Liver (tissue), 9 donors: ENCODE measurements around the gene NOTCH4. TPM values are rescaled to one million over a fixed set of nuclear protein-coding genes. Genes with fewer than 3 reads are reported as not detected.
"Not testable (repeated sequence)": the region's sequence is repeated elsewhere in the genome, so short reads cannot be mapped to it uniquely, and the experiment has no call there.

Experiments used
- DNase-seq: peaks from one replicate; pipeline ENCODE4 v3.0.0-alpha.2; 2017; ENCODE audit warnings: low spot score
- H3K27ac ChIP-seq, 2 donors: one replicate each; pipeline ENCODE4 v1.7.0; 2013; ENCODE audit warnings: inconsistent platforms in 2 of 2, low read length in 2 of 2, control low read depth in 1 of 2, low read depth in 1 of 2, mild to moderate bottlenecking in 1 of 2
- H3K27me3 ChIP-seq, 4 donors: one replicate each; pipeline versions ENCODE4 v1.6.1 to v1.7.0; 2013; ENCODE audit warnings: low read length in 3 of 4, inconsistent platforms in 1 of 4, mild to moderate bottlenecking in 1 of 4, moderate library complexity in 1 of 4; ENCODE audit not compliant: control insufficient read depth in 4 of 4, insufficient read depth in 4 of 4
- H3K36me3 ChIP-seq, 4 donors: one replicate each; pipeline versions ENCODE4 v1.6.1 to v1.7.0; 2013; ENCODE audit warnings: low read length in 3 of 4, mild to moderate bottlenecking in 3 of 4, low read depth in 1 of 4, moderate library complexity in 1 of 4; ENCODE audit not compliant: control insufficient read depth in 4 of 4, insufficient read depth in 3 of 4
- H3K4me1 ChIP-seq, 4 donors: one replicate each; pipeline versions ENCODE4 v1.6.1 to v1.7.0; 2013; ENCODE audit warnings: low read length in 3 of 4, mild to moderate bottlenecking in 3 of 4, moderate library complexity in 1 of 4; ENCODE audit not compliant: control insufficient read depth in 4 of 4, insufficient read depth in 4 of 4
- H3K4me3 ChIP-seq, 3 donors: one replicate each; pipeline versions ENCODE4 v1.6.1 to v1.7.0; 2013; ENCODE audit warnings: low read length in 3 of 3, control low read depth in 1 of 3, low read depth in 1 of 3, mild to moderate bottlenecking in 1 of 3
- H3K9ac ChIP-seq, 2 donors: one replicate each; pipeline ENCODE4 v1.7.0; 2013; ENCODE audit warnings: low read length in 2 of 2, mild to moderate bottlenecking in 2 of 2, moderate library complexity in 2 of 2, control low read depth in 1 of 2, low read depth in 1 of 2
- H3K9me3 ChIP-seq, 4 donors: one replicate each; pipeline versions ENCODE4 v1.6.1 to v1.7.0; 2013; ENCODE audit warnings: low read length in 3 of 4; ENCODE audit not compliant: control insufficient read depth in 4 of 4
- ATF3 ChIP-seq: IDR thresholded peaks from 2 replicates; pipeline ENCODE4 v1.6.1; 2016; ENCODE audit warnings: antibody characterized with exemption
- CTCF ChIP-seq: fragments of 150-350 bp; IDR thresholded peaks from 2 replicates; pipeline ENCODE4 v1.5.1; 2017; ENCODE audit warnings: improper control_type of control experiment, low read depth, low read length; ENCODE audit not compliant: missing input control
- EGR1 ChIP-seq, 2 donors: IDR thresholded peaks; 2 replicates each; pipeline ENCODE4 v1.6.1; 2016 to 2018; ENCODE audit warnings: antibody characterized with exemption in 2 of 2, low read depth in 2 of 2
- FOXA1 ChIP-seq: IDR thresholded peaks from 2 replicates; pipeline ENCODE4 v1.6.1; 2016; ENCODE audit warnings: antibody characterized with exemption
- FOXA2 ChIP-seq: IDR thresholded peaks from 2 replicates; pipeline ENCODE4 v1.6.1; 2016; ENCODE audit warnings: antibody characterized with exemption
- HNF4G ChIP-seq: IDR thresholded peaks from 2 replicates; pipeline ENCODE4 v1.6.1; 2016; ENCODE audit warnings: antibody characterized with exemption
- JUND ChIP-seq, 2 donors: IDR thresholded peaks; 2 replicates each; pipeline ENCODE4 v1.6.1; 2016; ENCODE audit warnings: antibody characterized with exemption in 2 of 2
- MAX ChIP-seq: IDR thresholded peaks from 2 replicates; pipeline ENCODE4 v1.6.1; 2016; ENCODE audit warnings: antibody characterized with exemption
- NR2F2 ChIP-seq: IDR thresholded peaks from 2 replicates; pipeline ENCODE4 v1.6.1; 2016; ENCODE audit warnings: antibody characterized with exemption
- RAD21 ChIP-seq, 2 donors: IDR thresholded peaks; 2 replicates each; pipeline ENCODE4 v1.6.1; 2016; ENCODE audit warnings: antibody characterized with exemption in 2 of 2, mild to moderate bottlenecking in 2 of 2
- REST ChIP-seq: IDR thresholded peaks from 2 replicates; pipeline ENCODE4 v1.6.1; 2016; ENCODE audit warnings: antibody characterized with exemption, mild to moderate bottlenecking
- RXRA ChIP-seq, 2 donors: IDR thresholded peaks; 2 replicates each; pipeline ENCODE4 v1.6.1; 2017 to 2018; ENCODE audit warnings: antibody characterized with exemption in 2 of 2, mild to moderate bottlenecking in 1 of 2
- SP1 ChIP-seq: IDR thresholded peaks from 2 replicates; pipeline ENCODE4 v1.6.1; 2018; ENCODE audit warnings: antibody characterized with exemption, mild to moderate bottlenecking
- TAF1 ChIP-seq: conservative IDR thresholded peaks from 2 replicates; pipeline ENCODE4 v1.6.1; 2016; ENCODE audit warnings: antibody characterized with exemption, mild to moderate bottlenecking
- YY1 ChIP-seq: IDR thresholded peaks from 2 replicates; pipeline ENCODE4 v1.6.1; 2016; ENCODE audit warnings: antibody characterized with exemption, mild to moderate bottlenecking
- ZBTB33 ChIP-seq: IDR thresholded peaks from 2 replicates; pipeline ENCODE4 v1.6.1; 2016; ENCODE audit warnings: antibody characterized with exemption
- whole genome bisulfite sequencing: extraction: QIAGEN DNeasy Blood & Tissue Kit; methylation state at CpG from one replicate; pipeline ENCODE4 v1.1.7; 2013; 5-methylcytosine and 5-hydroxymethylcytosine counted together
- polyA plus RNA-seq, 2 donors: library from polyadenylated mRNA; stranded (reverse) in 1 of 2; unstranded in 1 of 2; fragments of 200-250 nt in 1 of 2; fragments of >200 nt in 1 of 2; fragmentation: Nextera tagmentation in 1 of 2; extraction: Ambion mirVana in 1 of 2; gene quantifications; one replicate each; pipeline versions ENCODE4 v1.2.1 to v1.2.3, GENCODE V29; 2013 to 2015
- total RNA-seq, 2 donors: library from RNA; depleted of rRNA; stranded (reverse); fragments of >200 nt; gene quantifications; one replicate each; pipeline ENCODE4 v1.2.3, GENCODE V29; 2014
- donor health status: healthy.
- donor health status: healthy.
- donor health status: healthy.
- donor health status: healthy.
- donor health status: healthy.

Gene NOTCH4
- total and polyA plus RNA-seq, 4 donors, result 2.6 to 15.1 (median 8.8) TPM

GRCh38 chr6:32267035-32267434, 43.2 kb upstream of the NOTCH4 start (continued):
- no peak for TF ChIP-seq REST
- no peak for TF ChIP-seq HNF4G
- no peak for TF ChIP-seq ATF3
- no peak for TF ChIP-seq MAX

- 94% methylated on average over 4 of the region's 4 CpGs for WGBS
- H3K9me3 ChIP-seq, DNase-seq, H3K9ac ChIP-seq, H3K27ac ChIP-seq, H3K36me3 ChIP-seq, H3K4me3 ChIP-seq, H3K27me3 ChIP-seq, H3K4me1 ChIP-seq: not testable (repeated sequence)
These were observed 33.4 kb upstream of the NOTCH4 start for GRCh38 chr6:32257262-32257661.

GRCh38 chr6:32255199-32256153, 31.6 kb upstream of the NOTCH4 start:
- Histone ChIP-seq H3K27ac (peak overlapping the region; percentile 38 to 64), H3K36me3 (no peaks in the 10 kb centered on the region), H3K4me1 (no peaks in the 10 kb centered on the region), H3K9ac (no peak overlapping the region), H3K4me3 (no peak overlapping the region), H3K27me3 (peaks cover 0 to 9% (median 3%) of the 10 kb centered on the region in 4 donors), H3K9me3 (no peaks in the 10 kb centered on the region)
- 18% methylated on average over 30 of the region's 30 CpGs for WGBS
- peak; percentile 57 for DNase-seq
- TF ChIP-seq YY1 (no peak), EGR1 (IDR thresholded peaks at IDR 0.05; ENCODE audit: low read depth in 2 of 2) (no peak), HNF4G (no peak), SP1 (no peak), NR2F2 (no peak), REST (no peak), FOXA1 (no peak), RXRA (IDR thresholded peaks at IDR 0.05) (no peak), ATF3 (no peak), JUND (IDR thresholded peaks at IDR 0.05) (peak; percentile 41 to 60), ZBTB33 (no peak), CTCF (peak; percentile 35), TAF1 (no peak), FOXA2 (no peak), RAD21 (IDR thresholded peaks at IDR 0.05) (peak; percentile 41 to 63), MAX (peak; percentile 40)
